H1 (cell line): ENCODE data around the gene CIB2. TPM values are rescaled to one million over a fixed set of nuclear protein-coding genes. Genes with fewer than 3 reads are reported as not detected.

Experiments
- CTCF ChIA-PET: fragments of 300-600 bp; sonication (Branson Sonifier 250); formaldehyde crosslinking; loops from one replicate; lab custom pipeline; 2021; ENCODE audit not compliant: partially characterized antibody; lab: Charles Lee
- POLR2A ChIA-PET: fragments of 300-600 bp; sonication (Branson Sonifier 250); formaldehyde crosslinking; loops from one replicate; lab custom pipeline; 2021; ENCODE audit warnings: inconsistent platforms; ENCODE audit not compliant: partially characterized antibody; lab: Charles Lee
- DNase-seq, 2 experiments: peaks; one replicate each; pipeline versions ENCODE4 v3.0.0 to v3.0.0-alpha.2; 2010 to 2022; ENCODE audit warnings: low spot score in 2 of 2, low read depth in 1 of 2, mixed read lengths in 1 of 2
- FAIRE-seq: peaks from 2 replicates; lab custom pipeline; 2011; peaks lifted over from hg19 to GRCh38; lab: Jason Lieb, UNC
- H2AFZ ChIP-seq: 2 replicates; pipeline ENCODE4 v1.8.1; 2012; ENCODE audit warnings: low read length, inconsistent platforms
- H2AK5ac ChIP-seq: 2 replicates; pipeline ENCODE4 v1.6.1; 2013; ENCODE audit warnings: low read depth, low read length
- H2BK120ac ChIP-seq: replicated peaks from 2 replicates; pipeline ENCODE3; 2013; ENCODE audit warnings: low read depth, low read length, inconsistent platforms
- H2BK12ac ChIP-seq: 2 replicates; pipeline ENCODE4 v1.6.1; 2013; ENCODE audit warnings: low read depth, low read length
- H2BK15ac ChIP-seq: 2 replicates; pipeline ENCODE4 v1.6.1; 2013; ENCODE audit warnings: low read length
- H2BK20ac ChIP-seq: 2 replicates; pipeline ENCODE4 v1.6.1; 2013; ENCODE audit warnings: low read length
- H2BK5ac ChIP-seq: 2 replicates; pipeline ENCODE4 v1.6.1; 2013; ENCODE audit warnings: low read depth, low read length
- H3K14ac ChIP-seq: 2 replicates; pipeline ENCODE4 v1.6.1; 2013; ENCODE audit warnings: inconsistent platforms; ENCODE audit not compliant: insufficient read length
- H3K18ac ChIP-seq: 2 replicates; pipeline ENCODE4 v1.6.1; 2013; ENCODE audit warnings: low read length; ENCODE audit errors: extremely low read depth
- H3K23ac ChIP-seq: 2 replicates; pipeline ENCODE4 v1.6.1; 2013; ENCODE audit warnings: inconsistent platforms; ENCODE audit not compliant: insufficient read length
- H3K23me2 ChIP-seq: 2 replicates; pipeline ENCODE4 v1.6.1; 2013; ENCODE audit warnings: low read depth, low read length
- H3K27ac ChIP-seq: 2 replicates; pipeline ENCODE4 v1.6.1; 2011; ENCODE audit warnings: low read depth, low read length, inconsistent platforms
- H3K27me3 ChIP-seq, 4 experiments: replicated peaks in 1 of 4; 1 replicate in 1 of 4; 2 replicates in 3 of 4; pipeline versions ENCODE4 v1.6.1 to v1.8.1; 2011 to 2013; ENCODE audit warnings: low read length in 3 of 4, mild to moderate bottlenecking in 3 of 4, inconsistent platforms in 2 of 4, mixed read lengths in 2 of 4, moderate library complexity in 1 of 4; ENCODE audit not compliant: control insufficient read depth in 3 of 4, insufficient read depth in 3 of 4; ENCODE audit errors: extremely low read depth in 1 of 4
- H3K36me3 ChIP-seq, 4 experiments: 2 replicates each; pipeline versions ENCODE4 v1.6.1 to v1.8.1; 2011 to 2013; ENCODE audit warnings: mild to moderate bottlenecking in 4 of 4, low read length in 3 of 4, moderate library complexity in 2 of 4, control low read depth in 1 of 4, inconsistent platforms in 1 of 4; ENCODE audit not compliant: insufficient read depth in 4 of 4, control insufficient read depth in 2 of 4
- H3K4ac ChIP-seq: replicated peaks from 2 replicates; pipeline ENCODE3; 2013; ENCODE audit warnings: low read length, low read depth, mixed read lengths, inconsistent platforms; ENCODE audit not compliant: insufficient read length
- H3K4me1 ChIP-seq, 4 experiments: replicated peaks in 1 of 4; 1 replicate in 1 of 4; 2 replicates in 3 of 4; pipeline versions ENCODE4 v1.6.1 to v1.8.1; 2011 to 2013; ENCODE audit warnings: low read length in 3 of 4, inconsistent platforms in 2 of 4, mixed read lengths in 1 of 4; ENCODE audit not compliant: insufficient read depth in 4 of 4, control insufficient read depth in 3 of 4
- H3K4me2 ChIP-seq, 2 experiments: 2 replicates each; pipeline versions ENCODE4 v1.6.1 to v1.8.1; 2011 to 2013; ENCODE audit warnings: low read depth in 2 of 2, low read length in 2 of 2, control low read depth in 1 of 2, inconsistent platforms in 1 of 2, mild to moderate bottlenecking in 1 of 2; ENCODE audit not compliant: insufficient read depth in 1 of 2
- H3K4me3 ChIP-seq, 4 experiments: fragments of 200-600, 300-600 bp in 1 of 4; sonication (generic), shearing (Covaris generic), sonication (Bioruptor Twin) in 1 of 4; 2 replicates each; pipeline versions ENCODE4 v1.5.1 to v1.8.1; 2011 to 2016; ENCODE audit warnings: low read length in 4 of 4, low read depth in 3 of 4, control low read depth in 2 of 4, inconsistent platforms in 2 of 4, mild to moderate bottlenecking in 2 of 4, mixed read lengths in 1 of 4, moderate library complexity in 1 of 4; ENCODE audit not compliant: insufficient read depth in 2 of 4; ENCODE audit errors: extremely low read depth in 1 of 4
- H3K56ac ChIP-seq: replicated peaks from 2 replicates; pipeline ENCODE3; 2013; ENCODE audit warnings: low read depth, mild to moderate bottlenecking, mixed read lengths, low read length, inconsistent platforms; ENCODE audit not compliant: insufficient read length
- H3K79me1 ChIP-seq: 2 replicates; pipeline ENCODE4 v1.6.1; 2013; ENCODE audit warnings: low read depth, low read length, control low read depth
- H3K79me2 ChIP-seq, 2 experiments: 2 replicates each; pipeline versions ENCODE4 v1.6.1 to v1.8.1; 2012 to 2013; ENCODE audit warnings: low read length in 2 of 2, mild to moderate bottlenecking in 2 of 2, inconsistent platforms in 1 of 2; ENCODE audit not compliant: insufficient read depth in 2 of 2, control insufficient read depth in 1 of 2
- H3K9ac ChIP-seq, 4 experiments: replicated peaks in 1 of 4; 1 replicate in 1 of 4; 2 replicates in 3 of 4; pipeline versions ENCODE4 v1.6.1 to v1.8.1; 2011 to 2013; ENCODE audit warnings: low read depth in 3 of 4, low read length in 3 of 4, control low read depth in 2 of 4, mild to moderate bottlenecking in 2 of 4, moderate library complexity in 2 of 4, inconsistent platforms in 1 of 4; ENCODE audit errors: extremely low read depth in 1 of 4
- H3K9me3 ChIP-seq, 2 experiments: 2 replicates each; pipeline versions ENCODE4 v1.6.1 to v1.8.1; 2012 to 2013; ENCODE audit warnings: mild to moderate bottlenecking in 2 of 2, moderate library complexity in 2 of 2, control low read depth in 1 of 2, inconsistent platforms in 1 of 2, low read depth in 1 of 2, low read length in 1 of 2, mixed read lengths in 1 of 2; ENCODE audit not compliant: insufficient read depth in 2 of 2
- H4K20me1 ChIP-seq, 2 experiments: replicated peaks in 1 of 2; 2 replicates each; pipeline versions ENCODE3 to v1.8.1; 2011 to 2013; ENCODE audit warnings: inconsistent platforms in 2 of 2, low read length in 2 of 2, mild to moderate bottlenecking in 1 of 2; ENCODE audit not compliant: insufficient read depth in 2 of 2, control insufficient read depth in 1 of 2
- H4K5ac ChIP-seq: 2 replicates; pipeline ENCODE4 v1.6.1; 2013; ENCODE audit warnings: low read length, low read depth, mixed read lengths, inconsistent platforms; ENCODE audit not compliant: insufficient read length
- H4K8ac ChIP-seq: 2 replicates; pipeline ENCODE4 v1.8.0; 2013; ENCODE audit warnings: mild to moderate bottlenecking, moderate library complexity, low read length, inconsistent platforms; ENCODE audit not compliant: insufficient read depth; ENCODE audit errors: extremely low read depth
- H4K91ac ChIP-seq: replicated peaks from 2 replicates; pipeline ENCODE3; 2013; ENCODE audit warnings: low read length, mixed read lengths, inconsistent platforms; ENCODE audit not compliant: insufficient read length
- CBX8 ChIP-seq: fragments of 300-800, 300-1000 bp; sonication (generic); IDR thresholded peaks from 2 replicates; pipeline ENCODE4 v1.7.1; 2016; ENCODE audit warnings: low read depth, low read length, borderline replicate concordance
- CEBPB ChIP-seq: IDR thresholded peaks from 2 replicates; pipeline ENCODE4 v1.6.1; 2012; ENCODE audit warnings: low read depth, low read length
- KDM1A ChIP-seq: fragments of 200-600, 300-600 bp; sonication (generic); IDR thresholded peaks from 2 replicates; pipeline ENCODE4 v1.7.1; 2016; ENCODE audit warnings: mild to moderate bottlenecking, low read length, borderline replicate concordance
- WGBS, 2 experiments: shearing (Covaris generic) in 1 of 2; methylation state at CpG; one replicate each; pipeline versions ENCODE4 v1.1.6 to v1.1.7; 2013 to 2015; ENCODE audit warnings: low lambda C conversion rate in 2 of 2, mixed read lengths in 2 of 2, inconsistent platforms in 1 of 2, low coverage in 1 of 2, missing lambda C conversion rate in 1 of 2; ENCODE audit not compliant: insufficient replicate concordance in 2 of 2, insufficient coverage in 1 of 2, insufficient read length in 1 of 2; ENCODE audit errors: extremely low coverage in 1 of 2, missing lambda C conversion rate in 1 of 2; 5-methylcytosine and 5-hydroxymethylcytosine counted together
- polyA plus RNA-seq, 7 experiments: library from polyadenylated mRNA; depleted of rRNA in 3 of 7; stranded (reverse) in 5 of 7; unstranded in 2 of 7; fragments of >200 nt in 5 of 7; fragments of 200-250 nt in 2 of 7; gene quantifications; 1 replicate in 5 of 7; 2 replicates in 1 of 7; 4 replicates in 1 of 7; pipeline versions ENCODE4 v1.2.1 to v1.2.3, GENCODE V29; 2011 to 2013; ENCODE audit warnings: missing spikeins in 2 of 7, mixed read lengths in 2 of 7
- total RNA-seq: library from RNA; stranded (reverse); fragmentation: NEBNext Ultra II Directional; extraction: Animal tissue kit (Norgen Biotek cat#: 25700); gene quantifications from 2 replicates; pipeline ENCODE4 v1.2.1, GENCODE V29; 2021

CIB2 gene
- total and polyA plus RNA-seq, 2 of the 8 experiments (the other 6 are each of a cell fraction or from before 2014, with no cell fraction given) = 41.5 to 45.8 TPM

DNA sequence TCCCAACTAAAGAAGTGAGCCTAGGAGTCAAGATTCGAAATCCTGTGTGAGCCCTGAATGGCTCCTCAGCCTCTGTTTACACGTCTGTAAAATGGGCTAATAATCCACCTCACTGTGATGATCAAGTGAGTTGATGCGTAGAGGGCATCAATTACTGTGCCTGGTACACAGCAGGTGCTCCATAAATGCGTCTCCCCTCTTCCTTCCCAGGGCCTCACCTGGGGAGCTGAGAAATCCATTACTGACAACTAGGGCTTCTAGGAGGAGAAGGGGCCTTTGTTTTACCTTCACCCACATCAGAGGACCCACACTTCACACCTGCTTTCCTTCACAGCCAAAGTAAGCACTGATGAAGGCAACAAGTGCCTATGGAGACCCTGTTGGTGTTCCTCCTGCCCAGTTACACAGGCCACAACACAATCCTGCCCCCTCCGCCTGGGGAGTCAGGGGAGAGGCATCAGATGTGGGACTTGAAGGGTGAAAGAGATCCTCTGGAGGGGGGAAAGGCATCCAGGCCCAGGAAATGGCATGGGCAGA lies 1.4 kb downstream of the CIB2 start:
- CTCF ChIA-PET = interaction anchor here (0.8 to 6.8 kb wide), 20 partner anchors 9 to 171 kb away, joined by 3 to 64 read pairs (median 4); no protein-coding TSS in a partner anchor

More for the DNA sequence above, 1.4 kb downstream of the CIB2 start:
- H4K8ac ChIP-seq = no peak overlapping the region
- 0 out of 2 replicates have a peak overlapping the region, but pooled peaks have one; percentile 93 for H2BK15ac ChIP-seq
- no peak for FAIRE-seq
- H2BK20ac ChIP-seq = no peak overlapping the region
- no peak overlapping the region for H4K91ac ChIP-seq
- no peak overlapping the region for H3K56ac ChIP-seq
- no peak overlapping the region; a peak in 1 of 8 replicates for H3K4me3 ChIP-seq
- H3K9ac ChIP-seq = no peak overlapping the region
- DNase-seq = no peak
- 82% methylated on average over 5 of the region's 5 CpGs; no CpG with 5 or more reads in 1 of the 2 experiments for WGBS, 2 experiments
- POLR2A ChIA-PET = interaction anchor here (1.3 to 1.7 kb wide), 2 partner anchors 7 to 9 kb away, joined by 7 to 9 read pairs; no protein-coding TSS in a partner anchor
- peaks cover 8% of the 10 kb centered on the region for H3K79me1 ChIP-seq
- H3K79me2 ChIP-seq = no peaks in the 10 kb centered on the region
- no peak overlapping the region for H2AFZ ChIP-seq
- no peak overlapping the region for H2AK5ac ChIP-seq
- no peak overlapping the region for H2BK120ac ChIP-seq
- peak; percentile 79 for TF ChIP-seq KDM1A
- no peak for TF ChIP-seq CEBPB
- TF ChIP-seq CBX8 = no peak
- H3K4me2 ChIP-seq = peak overlapping the region; percentile 66 to 75; a peak in 2 of 4 replicates
- H4K5ac ChIP-seq = no peak overlapping the region
- H3K14ac ChIP-seq = no peak overlapping the region
- H3K36me3 ChIP-seq = no peaks in the 10 kb centered on the region
- H3K23me2 ChIP-seq = peaks cover 12% of the 10 kb centered on the region
- no peak overlapping the region for H3K18ac ChIP-seq
- no peaks in the 10 kb centered on the region; a peak in 1 of 7 replicates for H3K27me3 ChIP-seq
- no peak overlapping the region for H3K23ac ChIP-seq
- H2BK12ac ChIP-seq = no peak overlapping the region
- peaks cover 0 to 2% of the 10 kb centered on the region in 2 experiments for H4K20me1 ChIP-seq
- peaks cover 0 to 21% (median 14%) of the 10 kb centered on the region in 4 experiments; a peak in 6 of 7 replicates for H3K4me1 ChIP-seq
- H2BK5ac ChIP-seq = no peak overlapping the region
- H3K9me3 ChIP-seq = no peaks in the 10 kb centered on the region
- no peak overlapping the region for H3K4ac ChIP-seq
- H3K27ac ChIP-seq = no peak overlapping the region
